A549 (cell line): ENCODE data around the gene OR51F1. TPM values are rescaled to one million over a fixed set of nuclear protein-coding genes. Genes with fewer than 3 reads are reported as not detected.

ENCODE experiments used
- ATAC-seq, 2 experiments: fragments of 200-7000 bp in 1 of 2; fragments of >200 bp in 1 of 2; cut with Nextera tagmentation in 1 of 2; cut with Tn5 transposase in 1 of 2; 3 replicates each; pipeline versions ENCODE4 v1.8.0 to v1.9.1; 2018 to 2020; ENCODE audit warnings: mild to moderate bottlenecking in 1 of 2, moderate library complexity in 1 of 2
- CTCF ChIA-PET: fragments of 300-600 bp; sonication (Branson Sonifier 250); formaldehyde crosslinking; extraction: SDS; loops from one replicate; lab custom pipeline; 2021; ENCODE audit warnings: antibody characterized with exemption, inconsistent platforms; lab: Yijun Ruan, JAX
- POLR2A ChIA-PET: fragments of 350-600 bp; formaldehyde crosslinking; extraction: SDS; loops from one replicate; lab custom pipeline; 2021; ENCODE audit warnings: antibody characterized with exemption, inconsistent platforms; lab: Yijun Ruan, JAX
- DNase-seq, 2 experiments: peaks; one replicate each; pipeline versions ENCODE4 v3.0.0 to v3.0.0-alpha.2; 2011 to 2016; ENCODE audit warnings: low read depth in 1 of 2, low spot score in 1 of 2
- FAIRE-seq: peaks from 2 replicates; lab custom pipeline; 2011; peaks lifted over from hg19 to GRCh38; lab: Jason Lieb, UNC
- H3K27ac ChIP-seq, 2 experiments: fragments of >200 bp; sonication (Bioruptor Twin); formaldehyde crosslinking; 3 replicates each; pipeline ENCODE4 v1.5.1; 2016 to 2017
- H3K4me1 ChIP-seq: fragments of >200 bp; sonication (Bioruptor Twin); formaldehyde crosslinking; 3 replicates; pipeline ENCODE4 v1.6.1; 2016
- H3K4me2 ChIP-seq: fragments of >200 bp; sonication (Bioruptor Twin); formaldehyde crosslinking; 3 replicates; pipeline ENCODE4 v1.6.1; 2016
- H3K4me3 ChIP-seq: fragments of >200 bp; sonication (Bioruptor Twin); formaldehyde crosslinking; 3 replicates; pipeline ENCODE4 v1.5.1; 2016
- H3K9me3 ChIP-seq: fragments of >200 bp; sonication (Bioruptor Twin); formaldehyde crosslinking; 3 replicates; pipeline ENCODE4 v1.6.1; 2016
- ATOH8 ChIP-seq: fragments of 250-450 bp; sonication (Bioruptor Pico); IDR thresholded peaks from 2 replicates; pipeline ENCODE4 v1.5.0; 2020; ENCODE audit warnings: low read depth, mild to moderate bottlenecking, moderate library complexity
- BHLHE40 ChIP-seq: IDR thresholded peaks from 2 replicates; pipeline ENCODE4 v1.6.1; 2012; ENCODE audit warnings: low read depth, low read length, inconsistent platforms
- CBX2 ChIP-seq: fragments of 200-600 bp; sonication (generic); IDR thresholded peaks from 2 replicates; pipeline ENCODE4 v1.6.1; 2016; ENCODE audit warnings: low read depth, mild to moderate bottlenecking, borderline replicate concordance
- CBX8 ChIP-seq: fragments of 200-600 bp; sonication (generic); IDR thresholded peaks from 2 replicates; pipeline ENCODE4 v1.6.1; 2016
- CEBPB ChIP-seq, 2 experiments: fragments of >200 bp in 1 of 2; sonication (Bioruptor Twin) in 1 of 2; formaldehyde crosslinking in 1 of 2; IDR thresholded peaks; 2 replicates each; pipeline ENCODE4 v1.6.1; 2012 to 2016
- CHD4 ChIP-seq: fragments of 200-600 bp; sonication (generic); IDR thresholded peaks from 2 replicates; pipeline ENCODE4 v1.6.1; 2016; ENCODE audit warnings: antibody characterized with exemption, mild to moderate bottlenecking, borderline replicate concordance
- EHMT2 ChIP-seq: fragments of 200-600 bp; sonication (generic); IDR thresholded peaks from 2 replicates; pipeline ENCODE4 v1.6.1; 2016; ENCODE audit warnings: antibody characterized with exemption, low read depth, mild to moderate bottlenecking, moderate library complexity
- ELK1 ChIP-seq: fragments of 150-350 bp; IDR thresholded peaks from 2 replicates; pipeline ENCODE4 v1.6.1; 2014; ENCODE audit warnings: low read depth, mild to moderate bottlenecking, low read length
- ESRRA ChIP-seq: fragments of 150-350 bp; IDR thresholded peaks from 2 replicates; pipeline ENCODE4 v1.6.1; 2014; ENCODE audit warnings: mild to moderate bottlenecking, low read length, borderline replicate concordance
- FOSL2 ChIP-seq, 2 experiments: fragments of 450-650 bp in 1 of 2; fragments of >200 bp in 1 of 2; sonication (Bioruptor Twin) in 1 of 2; formaldehyde crosslinking; IDR thresholded peaks; 2 replicates each; pipeline versions ENCODE4 v1.5.0 to v1.6.1; 2016 to 2020; ENCODE audit warnings: mild to moderate bottlenecking in 1 of 2, moderate library complexity in 1 of 2
- FOXS1 ChIP-seq: fragments of 250-450 bp; sonication (Bioruptor Pico); IDR thresholded peaks from 2 replicates; pipeline ENCODE4 v1.5.0; 2020; ENCODE audit warnings: mild to moderate bottlenecking, moderate library complexity
- HEYL ChIP-seq: fragments of 250-450 bp; sonication (Bioruptor Pico); IDR thresholded peaks from 2 replicates; pipeline ENCODE4 v1.8.0; 2021; ENCODE audit warnings: mild to moderate bottlenecking, moderate library complexity
- HMGXB4 ChIP-seq: fragments of 250-450 bp; sonication (Bioruptor Pico); IDR thresholded peaks from 2 replicates; pipeline ENCODE4 v1.5.0; 2021; ENCODE audit warnings: mild to moderate bottlenecking, moderate library complexity, borderline replicate concordance
- HOXB13 ChIP-seq: fragments of 250-450 bp; sonication (Bioruptor Pico); IDR thresholded peaks from 2 replicates; pipeline ENCODE4 v1.5.0; 2020; ENCODE audit warnings: low read depth, mild to moderate bottlenecking, moderate library complexity
- JUNB ChIP-seq: fragments of >200 bp; sonication (Bioruptor Twin); formaldehyde crosslinking; IDR thresholded peaks from 2 replicates; pipeline ENCODE4 v1.6.1; 2016
- KDM1A ChIP-seq: fragments of 200-600 bp; sonication (generic); IDR thresholded peaks from 2 replicates; pipeline ENCODE4 v1.6.1; 2016; ENCODE audit warnings: low read depth, mild to moderate bottlenecking
- MAZ ChIP-seq: fragments of 150-350 bp; IDR thresholded peaks from 2 replicates; pipeline ENCODE4 v1.6.1; 2014; ENCODE audit warnings: antibody characterized with exemption, low read depth, low read length, borderline replicate concordance
- MYC ChIP-seq: IDR thresholded peaks from 2 replicates; pipeline ENCODE4 v1.6.1; 2012; ENCODE audit warnings: mild to moderate bottlenecking, inconsistent platforms, low read length, improper control_type of control experiment, borderline replicate concordance
- POLR2A ChIP-seq: IDR thresholded peaks from 2 replicates; pipeline ENCODE4 v1.6.1; 2012; ENCODE audit warnings: mild to moderate bottlenecking, low read length
- POLR2AphosphoS2 ChIP-seq: conservative IDR thresholded peaks from 2 replicates; pipeline ENCODE4 v1.6.1; 2012; ENCODE audit warnings: low read length, improper control_type of control experiment, inconsistent platforms
- RAD21 ChIP-seq, 2 experiments: fragments of >200 bp in 1 of 2; sonication (Bioruptor Twin) in 1 of 2; formaldehyde crosslinking in 1 of 2; IDR thresholded peaks in 1 of 2; conservative IDR thresholded peaks in 1 of 2; 2 replicates in 1 of 2; 3 replicates in 1 of 2; pipeline ENCODE4 v1.6.1; 2012 to 2018; ENCODE audit warnings: inconsistent platforms in 1 of 2
- RNF2 ChIP-seq: fragments of 200-600 bp; sonication (generic); IDR thresholded peaks from 2 replicates; pipeline ENCODE4 v1.6.1; 2016; ENCODE audit warnings: low read depth, mild to moderate bottlenecking, antibody characterized with exemption, moderate library complexity, borderline replicate concordance
- SMC3 ChIP-seq: fragments of >200 bp; sonication (Bioruptor Twin); formaldehyde crosslinking; IDR thresholded peaks from 3 replicates; pipeline ENCODE4 v1.6.1; 2018; ENCODE audit warnings: inconsistent platforms
- SREBF2 ChIP-seq: fragments of 450-650 bp; IDR thresholded peaks from 2 replicates; pipeline ENCODE4 v1.6.1; 2014; ENCODE audit warnings: mild to moderate bottlenecking, moderate library complexity
- TP53 ChIP-seq: fragments of 250-450 bp; sonication (Bioruptor Pico); IDR thresholded peaks from 2 replicates; pipeline ENCODE4 v1.5.0; 2021; ENCODE audit warnings: mild to moderate bottlenecking, moderate library complexity
- USF2 ChIP-seq: fragments of 450-650 bp; IDR thresholded peaks from 2 replicates; pipeline ENCODE4 v1.6.1; 2014; ENCODE audit warnings: antibody characterized with exemption
- ZC3H11A ChIP-seq: fragments of 450-650 bp; IDR thresholded peaks from 2 replicates; pipeline ENCODE4 v1.6.1; 2014; ENCODE audit warnings: antibody characterized with exemption, mild to moderate bottlenecking
- ZNF302 ChIP-seq: fragments of 250-450 bp; sonication (Bioruptor Pico); IDR thresholded peaks from 2 replicates; pipeline ENCODE4 v1.9.0; 2021; ENCODE audit warnings: inconsistent platforms, mild to moderate bottlenecking, moderate library complexity
- WGBS: methylation state at CpG from one replicate; pipeline ENCODE4 v1.1.6; 2017; ENCODE audit errors: missing lambda C conversion rate; 5-methylcytosine and 5-hydroxymethylcytosine counted together
- polyA minus RNA-seq: library from RNA; depleted of rRNA, polyadenylated mRNA; stranded (reverse); fragments of >200 nt; gene quantifications from 2 replicates; pipeline ENCODE4 v1.2.3, GENCODE V29; 2011; rRNA and poly(A)+ RNA removed
- polyA plus RNA-seq, 4 experiments: library from polyadenylated mRNA; depleted of rRNA in 3 of 4; stranded (reverse); fragments of >200 nt; fragmentation: RNase III in 1 of 4; extraction: RNeasy Plus Mini Kit Qiagen cat#74134 plus additional on column Dnase treatment in 1 of 4; gene quantifications; 2 replicates in 3 of 4; 3 replicates in 1 of 4; pipeline ENCODE4 v1.2.3, GENCODE V29; 2011 to 2017

Gene OR51F1
- polyA plus RNA-seq (2011; rRNA removed) (not detected in 2 replicates), polyA plus RNA-seq (2017; fragmentation: RNase III; extraction: RNeasy Plus Mini Kit Qiagen cat#74134 plus additional on column Dnase treatment) (not detected in 3 replicates), polyA minus RNA-seq (not detected in 2 replicates)
- not detected in 2 replicates for polyA plus RNA-seq (2012; cell fraction: cytosol; rRNA removed)
- polyA plus RNA-seq (2012; cell fraction: nucleus; rRNA removed) = not detected in 2 replicates

- H3K4me1 ChIP-seq = no peaks in the 10 kb centered on the region
- ATAC-seq (no peak), DNase-seq (no peak), FAIRE-seq (no peak)
- no peak within 1 kb of the TSS for H3K4me2 ChIP-seq
- WGBS = 84% methylated on average over 1 of the region's 1 CpG
- TF ChIP-seq HEYL (no peak), POLR2A (no peak), MYC (no peak), ELK1 (no peak), FOSL2 (IDR thresholded peaks at IDR 0.05) (no peak), FOSL2 (CRISPR knock-in tag; IDR thresholded peaks at IDR 0.05) (no peak), TP53 (CRISPR knock-in tag) (no peak), EHMT2 (no peak), ATOH8 (no peak), CEBPB (IDR thresholded peaks at IDR 0.05) (no peak), ZC3H11A (no peak), USF2 (no peak)
- CTCF ChIA-PET = no interaction called here
- H3K9me3 ChIP-seq = no peaks in the 10 kb centered on the region
- no peak within 1 kb of the TSS for H3K27ac ChIP-seq
- POLR2A ChIA-PET = no interaction called here
- H3K4me3 ChIP-seq = no peak within 1 kb of the TSS
These were observed at the start of gene OR51F1 for GRCh38 chr11:4769838-4770237. OR51F1 (minus strand) TSS chr11:4769938; CDS start chr11:4769938, 0 bp downstream.

GRCh38 chr11:4809246-4809645, 39.5 kb upstream of the OR51F1 start:
- POLR2A ChIA-PET = no interaction called here
- no peak overlapping the region for H3K4me3 ChIP-seq
- no peak for FAIRE-seq
- H3K9me3 ChIP-seq = no peaks in the 10 kb centered on the region
- WGBS = 55% methylated on average over 2 of the region's 2 CpGs
- H3K4me1 ChIP-seq = no peaks in the 10 kb centered on the region
- H3K27ac ChIP-seq = no peak overlapping the region
- H3K4me2 ChIP-seq = no peak overlapping the region
- CTCF ChIA-PET = no interaction called here
- TF ChIP-seq SREBF2 (no peak), BHLHE40 (no peak), HMGXB4 (CRISPR knock-in tag) (no peak), HOXB13 (CRISPR knock-in tag) (no peak), POLR2A (no peak), TP53 (CRISPR knock-in tag) (no peak), POLR2AphosphoS2 (no peak), JUNB (no peak), USF2 (no peak), RNF2 (no peak), CHD4 (no peak), RAD21 (conservative IDR thresholded peaks at IDR 0.05 in 1 of 2, IDR thresholded peaks at IDR 0.05 in 1 of 2) (no peak), FOXS1 (CRISPR knock-in tag) (no peak), ZNF302 (CRISPR knock-in tag) (no peak), CBX2 (no peak), KDM1A (no peak), MAZ (no peak), SMC3 (no peak), CBX8 (no peak), ESRRA (no peak)
- TF ChIP-seq, all 56 proteins: peak for 0
- no peak for DNase-seq
- no peak for ATAC-seq
